ENCODE data around the gene TMEM255B.

TMEM255B gene

DNA sequence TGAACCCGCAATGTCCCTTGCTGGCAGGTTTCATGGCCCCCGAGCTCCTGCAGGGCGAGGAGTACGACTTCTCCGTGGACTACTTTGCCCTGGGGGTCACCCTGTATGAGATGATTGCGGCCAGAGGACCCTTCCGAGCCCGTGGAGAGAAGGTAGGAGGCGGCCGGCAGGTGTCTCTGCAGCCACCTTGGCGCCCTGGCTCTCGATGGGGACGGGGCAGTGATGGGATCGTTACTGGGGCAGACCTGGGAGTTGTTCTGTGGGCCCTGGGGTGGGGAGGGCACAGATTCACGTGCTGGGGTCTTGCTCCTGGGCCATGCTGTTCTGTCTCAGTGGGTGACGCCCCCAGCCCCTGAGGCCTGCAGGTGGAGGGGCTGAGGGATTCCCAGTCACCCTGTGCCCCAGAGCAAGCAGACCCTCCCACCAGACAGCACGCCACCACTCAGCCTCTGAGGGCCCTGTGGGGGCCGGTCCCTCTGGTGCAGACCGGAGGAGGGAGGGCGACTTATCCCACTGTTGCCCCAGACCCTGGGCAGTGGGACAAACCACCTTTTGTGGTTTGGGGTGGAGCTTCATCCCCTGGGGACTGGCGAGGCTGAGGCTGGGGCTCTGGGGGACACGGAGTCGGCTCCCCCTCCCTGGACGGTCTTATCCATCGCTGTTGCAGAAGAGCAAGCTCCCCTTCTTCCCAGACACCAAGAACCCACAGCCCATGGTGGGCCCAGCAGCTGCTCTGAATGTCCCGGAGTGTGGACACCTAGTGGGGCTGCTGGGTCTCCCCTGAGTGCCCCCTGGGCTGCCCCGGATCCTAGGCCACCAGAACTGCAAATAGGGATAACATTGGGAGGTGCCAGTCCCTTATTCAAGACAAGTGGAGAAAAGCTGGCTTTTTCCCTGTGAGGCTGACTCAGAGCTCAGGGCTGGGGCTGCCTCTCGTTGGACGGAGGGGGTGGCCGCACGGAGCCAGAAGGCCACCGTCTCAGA lies 27.5 kb upstream of the TMEM255B start:
- Mint-ChIP-seq H3K4me3 (no peak overlapping the region), H3K27ac (no peak overlapping the region), H3K4me1 (peaks cover 10% of the 10 kb centered on the region), H3K27me3 (ENCODE audit: low read depth) (peaks cover 20% of the 10 kb centered on the region), H3K9me3 (no peaks in the 10 kb centered on the region), H3K36me3 (ENCODE audit: low read depth) (no peaks in the 10 kb centered on the region)
- TF ChIP-seq, protein P1, sequence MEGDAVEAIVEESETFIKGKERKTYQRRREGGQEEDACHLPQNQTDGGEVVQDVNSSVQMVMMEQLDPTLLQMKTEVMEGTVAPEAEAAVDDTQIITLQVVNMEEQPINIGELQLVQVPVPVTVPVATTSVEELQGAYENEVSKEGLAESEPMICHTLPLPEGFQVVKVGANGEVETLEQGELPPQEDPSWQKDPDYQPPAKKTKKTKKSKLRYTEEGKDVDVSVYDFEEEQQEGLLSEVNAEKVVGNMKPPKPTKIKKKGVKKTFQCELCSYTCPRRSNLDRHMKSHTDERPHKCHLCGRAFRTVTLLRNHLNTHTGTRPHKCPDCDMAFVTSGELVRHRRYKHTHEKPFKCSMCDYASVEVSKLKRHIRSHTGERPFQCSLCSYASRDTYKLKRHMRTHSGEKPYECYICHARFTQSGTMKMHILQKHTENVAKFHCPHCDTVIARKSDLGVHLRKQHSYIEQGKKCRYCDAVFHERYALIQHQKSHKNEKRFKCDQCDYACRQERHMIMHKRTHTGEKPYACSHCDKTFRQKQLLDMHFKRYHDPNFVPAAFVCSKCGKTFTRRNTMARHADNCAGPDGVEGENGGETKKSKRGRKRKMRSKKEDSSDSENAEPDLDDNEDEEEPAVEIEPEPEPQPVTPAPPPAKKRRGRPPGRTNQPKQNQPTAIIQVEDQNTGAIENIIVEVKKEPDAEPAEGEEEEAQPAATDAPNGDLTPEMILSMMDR (IDR thresholded peaks at IDR 0.05; ENCODE audit: unreplicated experiment in 3 of 3): no peak

DNA sequence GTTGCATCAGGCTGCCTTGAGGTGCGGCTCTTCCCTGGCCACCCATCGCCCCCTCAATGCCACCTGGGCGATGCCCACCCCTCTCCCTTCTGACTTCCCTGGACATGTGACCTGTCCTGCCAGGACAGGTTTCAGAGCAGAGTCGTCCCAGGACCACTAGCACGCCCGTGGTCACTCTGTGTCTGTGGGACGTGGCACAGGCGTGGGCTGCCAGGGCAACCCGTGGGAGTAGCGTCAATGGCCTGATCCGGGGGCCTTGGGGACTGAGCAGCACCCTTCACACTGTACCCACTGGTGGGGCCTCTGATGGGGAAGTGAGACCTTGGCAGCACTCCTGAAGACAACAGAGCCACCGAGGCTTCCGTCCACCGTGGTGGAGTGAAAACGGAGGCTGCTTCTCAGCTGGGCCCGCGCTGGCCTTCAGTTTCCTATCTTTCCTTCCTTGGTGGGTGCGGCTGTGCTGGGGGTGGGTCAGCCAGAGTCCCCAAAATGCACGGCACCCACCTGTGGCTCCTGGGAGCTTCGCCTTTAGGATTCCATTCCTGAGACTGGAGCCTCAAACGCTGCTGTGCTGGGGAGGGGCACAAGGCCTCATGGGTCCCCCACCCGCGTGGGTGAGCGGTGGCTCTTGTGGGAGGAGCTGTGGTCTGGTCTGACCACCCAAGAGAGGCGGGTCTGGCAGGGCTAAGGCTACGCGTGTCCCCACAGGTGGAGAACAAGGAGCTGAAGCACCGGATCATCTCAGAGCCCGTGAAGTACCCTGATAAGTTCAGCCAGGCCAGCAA lies 26.7 kb upstream of the TMEM255B start:
- H3K27me3 Mint-ChIP-seq (ENCODE audit: low read depth): peaks cover 20% of the 10 kb centered on the region
- no peaks in the 10 kb centered on the region for H3K36me3 Mint-ChIP-seq (ENCODE audit: low read depth)
- H3K4me1 Mint-ChIP-seq: peaks cover 10% of the 10 kb centered on the region
- H3K4me3 Mint-ChIP-seq: no peak overlapping the region
- TF ChIP-seq, protein P1 (IDR thresholded peaks at IDR 0.05; ENCODE audit: unreplicated experiment in 3 of 3): no peak
- H3K9me3 Mint-ChIP-seq: no peaks in the 10 kb centered on the region
- H3K27ac Mint-ChIP-seq: no peak overlapping the region

DNA sequence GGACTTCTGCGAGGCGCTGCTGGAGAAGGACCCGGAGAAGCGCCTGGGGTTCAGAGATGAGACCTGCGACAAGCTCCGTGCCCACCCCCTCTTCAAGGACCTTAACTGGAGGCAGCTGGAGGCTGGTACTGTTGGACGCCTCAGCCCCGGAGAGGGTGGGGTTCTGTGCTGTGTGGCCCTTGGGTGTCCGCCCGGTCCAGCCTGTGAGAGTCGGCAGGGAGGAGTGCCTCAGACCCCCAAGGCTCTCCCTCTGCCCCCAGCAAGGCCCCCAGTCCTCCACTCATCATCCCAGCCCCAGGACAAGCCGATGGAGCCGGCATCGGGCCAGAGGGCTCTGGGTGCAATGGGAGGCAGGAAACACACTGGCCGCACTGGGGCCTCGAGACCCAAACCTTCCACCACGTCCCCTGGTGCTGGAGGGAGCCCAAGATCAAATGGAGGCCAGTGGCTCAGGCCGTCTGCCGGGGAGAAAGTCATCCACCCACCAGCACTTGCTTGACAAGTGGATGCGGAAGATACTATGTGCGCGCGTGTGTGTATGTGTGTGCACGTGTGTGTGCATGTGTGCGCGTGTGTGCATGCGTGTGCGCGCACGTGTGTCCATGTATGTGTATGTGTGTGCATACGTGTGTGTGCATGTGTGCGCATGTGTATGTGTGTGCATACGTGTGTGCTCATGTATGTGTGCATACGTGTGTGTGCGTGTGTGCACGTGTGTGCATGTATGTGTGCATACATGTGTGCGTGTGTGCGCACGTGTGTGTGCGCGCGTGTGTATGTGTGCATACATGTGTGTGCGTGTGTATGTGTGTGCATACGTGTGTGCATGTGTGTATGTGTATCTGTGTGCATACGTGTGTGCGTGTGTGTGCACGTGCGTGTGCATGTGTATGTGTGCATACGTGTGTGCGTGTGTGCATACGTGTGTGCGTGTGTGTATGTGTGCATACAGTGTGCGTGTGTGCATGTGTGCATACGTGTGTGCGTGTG lies 25.8 kb upstream of the TMEM255B start:
- Mint-ChIP-seq H3K27me3 (ENCODE audit: low read depth) (peaks cover 20% of the 10 kb centered on the region), H3K4me3 (no peak overlapping the region), H3K27ac (no peak overlapping the region), H3K36me3 (ENCODE audit: low read depth) (no peaks in the 10 kb centered on the region), H3K9me3 (no peaks in the 10 kb centered on the region), H3K4me1 (peaks cover 10% of the 10 kb centered on the region)
- TF ChIP-seq, protein P1 (IDR thresholded peaks at IDR 0.05; ENCODE audit: unreplicated experiment in 3 of 3): no peak

DNA sequence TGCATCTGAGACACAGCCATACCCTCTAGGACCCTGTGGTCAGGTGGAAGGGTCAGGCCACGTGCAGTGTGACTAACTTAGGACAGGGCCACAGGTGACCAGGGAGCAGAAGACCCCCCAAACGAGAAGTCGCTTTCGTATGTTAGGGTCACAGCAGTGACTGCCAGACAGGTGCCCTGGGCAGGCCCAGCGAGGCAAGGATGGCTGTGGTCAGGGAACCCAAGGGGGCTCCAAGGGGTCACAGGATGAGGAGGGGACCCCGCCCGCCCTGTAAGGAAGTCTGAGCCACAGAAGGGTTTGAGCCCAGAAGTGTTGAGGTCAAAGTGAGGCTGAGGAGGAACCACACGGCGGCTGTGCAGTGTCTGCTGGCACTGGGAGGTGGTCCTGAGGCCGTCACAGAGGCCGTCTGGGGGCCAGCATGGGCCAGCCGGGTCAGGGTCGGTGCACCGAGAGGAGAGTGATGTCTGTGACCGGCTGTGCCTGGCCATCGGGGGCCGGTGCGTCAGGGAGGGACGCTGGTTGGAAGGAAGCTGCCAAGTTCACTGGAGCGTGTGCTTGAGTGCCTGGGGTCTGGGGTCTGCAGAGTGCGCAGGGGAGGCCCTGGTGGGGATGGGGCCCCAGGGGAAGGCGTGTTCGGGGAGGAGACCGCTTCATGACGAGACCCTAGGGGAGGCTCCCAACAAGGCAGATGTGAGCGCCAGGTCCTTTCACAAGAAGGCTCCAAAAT lies 24.8 kb upstream of the TMEM255B start:
- Mint-ChIP-seq H3K4me3 (no peak overlapping the region), H3K9me3 (no peaks in the 10 kb centered on the region), H3K27me3 (ENCODE audit: low read depth) (peaks cover 15% of the 10 kb centered on the region), H3K36me3 (ENCODE audit: low read depth) (no peaks in the 10 kb centered on the region), H3K27ac (no peak overlapping the region), H3K4me1 (peaks cover 5% of the 10 kb centered on the region)
- TF ChIP-seq, protein P1 (IDR thresholded peaks at IDR 0.05; ENCODE audit: unreplicated experiment in 3 of 3): no peak

DNA sequence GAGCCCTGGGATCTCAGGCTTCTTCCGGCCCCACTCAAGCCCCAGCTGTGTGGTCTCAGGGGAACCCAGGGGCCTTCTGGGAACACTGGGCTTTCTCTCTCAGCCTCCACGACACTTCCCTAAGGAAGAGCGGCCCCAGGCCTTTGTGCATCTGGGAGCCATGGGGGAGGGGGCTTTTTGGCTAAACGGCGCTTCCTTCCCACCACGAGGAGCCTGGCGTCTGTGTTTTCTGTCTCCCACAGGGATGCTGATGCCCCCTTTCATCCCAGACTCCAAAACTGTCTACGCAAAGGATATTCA lies 24.2 kb upstream of the TMEM255B start:
- H3K36me3 Mint-ChIP-seq (ENCODE audit: low read depth): no peaks in the 10 kb centered on the region
- H3K27me3 Mint-ChIP-seq (ENCODE audit: low read depth): peaks cover 11% of the 10 kb centered on the region
- H3K4me3 Mint-ChIP-seq: no peak overlapping the region
- no peaks in the 10 kb centered on the region for H3K9me3 Mint-ChIP-seq
- H3K4me1 Mint-ChIP-seq: peaks cover under 1% of the 10 kb centered on the region
- TF ChIP-seq, protein P1 (IDR thresholded peaks at IDR 0.05; ENCODE audit: unreplicated experiment in 3 of 3): no peak
- no peak overlapping the region for H3K27ac Mint-ChIP-seq

Data from nephron (organoid).